HEK293 (cell line): ENCODE data around the gene LRRN2.

ENCODE experiments used
- CTCF ChIA-PET: fragments of 350-600 bp; formaldehyde crosslinking; extraction: SDS; loops from one replicate; lab custom pipeline; 2021; ENCODE audit warnings: antibody characterized with exemption; lab: Yijun Ruan, JAX
- POLR2A ChIA-PET: fragments of 300-600 bp; formaldehyde crosslinking; extraction: SDS; loops from one replicate; lab custom pipeline; 2020; ENCODE audit warnings: antibody characterized with exemption, inconsistent platforms; lab: Yijun Ruan, JAX
- H3K27ac ChIP-seq: fragments of 200-500 bp; sonication (Bioruptor generic); 2 replicates; pipeline ENCODE4 v1.5.1; 2014; ENCODE audit warnings: low read depth, low read length, control low read depth, inconsistent platforms; ENCODE audit errors: extremely low read depth
- H3K36me3 ChIP-seq, 2 experiments: fragments of 200-500 bp in 1 of 2; sonication (Bioruptor generic) in 1 of 2; 1 replicate in 1 of 2; 2 replicates in 1 of 2; pipeline ENCODE4 v1.5.1; 2014 to 2017; ENCODE audit warnings: inconsistent platforms in 2 of 2, low read length in 2 of 2; ENCODE audit not compliant: control insufficient read depth in 2 of 2, insufficient read depth in 1 of 2
- H3K4me1 ChIP-seq: fragments of 200-500 bp; sonication (Bioruptor generic); 2 replicates; pipeline ENCODE4 v1.5.1; 2014; ENCODE audit warnings: mild to moderate bottlenecking, low read length, inconsistent platforms; ENCODE audit not compliant: control insufficient read depth, insufficient read depth
- H3K4me3 ChIP-seq: 2 replicates; pipeline ENCODE4 v1.5.1; 2011; ENCODE audit warnings: low read depth, mild to moderate bottlenecking, control low read depth, low read length, moderate library complexity
- H3K9me3 ChIP-seq: fragments of 200-500 bp; sonication (Bioruptor generic); 2 replicates; pipeline ENCODE4 v1.5.1; 2014; ENCODE audit warnings: low read depth, low read length, inconsistent platforms; ENCODE audit not compliant: control insufficient read depth, insufficient read depth
- FEZF1 ChIP-seq: fragments of 450-650 bp; formaldehyde crosslinking; IDR thresholded peaks from 2 replicates; pipeline ENCODE4 v1.5.1; 2016; ENCODE audit warnings: missing biosample characterization, missing genetic modification characterization
- GFI1B ChIP-seq: fragments of 450-650 bp; formaldehyde crosslinking; IDR thresholded peaks from 2 replicates; pipeline ENCODE4 v1.5.1; 2016; ENCODE audit warnings: missing biosample characterization, missing genetic modification characterization
- YY2 ChIP-seq: fragments of 450-650 bp; formaldehyde crosslinking; IDR thresholded peaks from 2 replicates; pipeline ENCODE4 v1.5.1; 2016; ENCODE audit warnings: missing biosample characterization, missing genetic modification characterization
- ZBTB8A ChIP-seq: fragments of 450-650 bp; formaldehyde crosslinking; IDR thresholded peaks from 2 replicates; pipeline ENCODE4 v1.5.1; 2016; ENCODE audit warnings: missing biosample characterization, missing genetic modification characterization
- ZNF121 ChIP-seq: fragments of 450-650 bp; formaldehyde crosslinking; IDR thresholded peaks from 2 replicates; pipeline ENCODE4 v1.5.1; 2016; ENCODE audit warnings: missing biosample characterization, missing genetic modification characterization
- ZNF132 ChIP-seq: fragments of 450-650 bp; formaldehyde crosslinking; IDR thresholded peaks from 2 replicates; pipeline ENCODE4 v1.5.1; 2017; ENCODE audit warnings: missing biosample characterization, missing genetic modification characterization, borderline replicate concordance
- ZNF2 ChIP-seq: fragments of 450-650 bp; formaldehyde crosslinking; IDR thresholded peaks from 2 replicates; pipeline ENCODE4 v1.5.1; 2016; ENCODE audit warnings: missing biosample characterization, missing genetic modification characterization
- ZNF248 ChIP-seq: fragments of 450-650 bp; formaldehyde crosslinking; IDR thresholded peaks from 2 replicates; pipeline ENCODE4 v1.5.1; 2017; ENCODE audit warnings: missing biosample characterization, missing genetic modification characterization
- ZNF426 ChIP-seq: fragments of 450-650 bp; formaldehyde crosslinking; IDR thresholded peaks from 2 replicates; pipeline ENCODE4 v1.5.1; 2017; ENCODE audit warnings: missing biosample characterization, missing genetic modification characterization, mild to moderate bottlenecking, inconsistent platforms, moderate library complexity
- ZNF580 ChIP-seq: fragments of 450-650 bp; formaldehyde crosslinking; IDR thresholded peaks from 2 replicates; pipeline ENCODE4 v1.5.1; 2016; ENCODE audit warnings: missing biosample characterization, missing genetic modification characterization
- ZNF600 ChIP-seq: fragments of 450-650 bp; formaldehyde crosslinking; IDR thresholded peaks from 2 replicates; pipeline ENCODE4 v1.5.1; 2016; ENCODE audit warnings: missing biosample characterization, missing genetic modification characterization
- ZNF626 ChIP-seq: fragments of 450-650 bp; sonication (Bioruptor Pico); formaldehyde crosslinking; IDR thresholded peaks from 2 replicates; pipeline ENCODE4 v1.5.1; 2018; ENCODE audit warnings: missing biosample characterization, missing genetic modification characterization, inconsistent platforms
- ZNF776 ChIP-seq: fragments of 450-650 bp; formaldehyde crosslinking; IDR thresholded peaks from 2 replicates; pipeline ENCODE4 v1.5.0; 2017; ENCODE audit warnings: missing biosample characterization, missing genetic modification characterization, borderline replicate concordance
- ZSCAN5A ChIP-seq: fragments of 450-650 bp; formaldehyde crosslinking; IDR thresholded peaks from 2 replicates; pipeline ENCODE4 v1.5.1; 2016; ENCODE audit warnings: missing biosample characterization, missing genetic modification characterization
- TF ChIP-seq, protein P1 (sequence below): fragments of 450-650 bp; formaldehyde crosslinking; IDR thresholded peaks from 2 replicates; pipeline ENCODE4 v1.5.1; 2016; ENCODE audit warnings: missing biosample characterization, missing genetic modification characterization
- TF ChIP-seq, protein P2 (sequence below): fragments of 450-650 bp; formaldehyde crosslinking; IDR thresholded peaks from 2 replicates; pipeline ENCODE4 v1.5.1; 2017; ENCODE audit warnings: missing biosample characterization, missing genetic modification characterization
- TF ChIP-seq, protein P3 (sequence below): fragments of 450-650 bp; formaldehyde crosslinking; IDR thresholded peaks from 2 replicates; pipeline ENCODE4 v1.5.1; 2017; ENCODE audit warnings: missing biosample characterization, mild to moderate bottlenecking, missing genetic modification characterization, moderate library complexity
- TF ChIP-seq, protein P4 (sequence below): fragments of 450-650 bp; formaldehyde crosslinking; IDR thresholded peaks from 2 replicates; pipeline ENCODE4; 2016; ENCODE audit warnings: missing biosample characterization, missing genetic modification characterization
- TF ChIP-seq, protein P5 (sequence below): fragments of 450-650 bp; formaldehyde crosslinking; IDR thresholded peaks from 2 replicates; pipeline ENCODE4 v1.5.1; 2016; ENCODE audit warnings: missing biosample characterization, missing genetic modification characterization

The LRRN2 gene

DNA sequence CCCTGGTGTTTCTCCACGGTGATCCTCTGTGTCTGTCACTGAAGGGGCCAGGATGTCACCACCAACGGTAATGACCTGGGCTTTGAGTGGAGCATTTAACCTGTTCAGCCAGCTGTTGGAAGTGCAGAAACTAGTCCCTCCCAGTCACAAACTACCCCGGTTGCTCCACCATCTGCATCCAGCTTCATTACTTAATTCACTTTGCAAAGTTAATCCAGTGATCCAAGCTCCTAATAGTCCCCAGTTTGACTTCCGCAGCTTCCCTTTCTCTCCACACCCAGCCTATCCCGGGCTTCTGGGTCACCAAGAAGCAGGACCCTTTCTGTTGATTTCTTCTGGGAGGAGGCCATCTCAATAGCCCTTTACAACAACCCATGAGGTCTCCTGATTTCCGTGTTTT is 105.9 kb downstream of the LRRN2 start:
- no peak overlapping the region for H3K4me3 ChIP-seq
- H3K9me3 ChIP-seq, result no peaks in the 10 kb centered on the region
- no peaks in the 10 kb centered on the region for H3K36me3 ChIP-seq
- H3K27ac ChIP-seq, result no peak overlapping the region
- ChIA-PET POLR2A (no interaction called here), CTCF (interaction anchor here (0.6 to 2.7 kb wide), 5 partner anchors 168 to 649 kb away, joined by 4 to 18 read pairs (median 5); no protein-coding TSS in a partner anchor)
- TF ChIP-seq ZNF2 (tag by site-specific recombination) (no peak), ZNF626 (no peak)
- TF ChIP-seq, protein P1, sequence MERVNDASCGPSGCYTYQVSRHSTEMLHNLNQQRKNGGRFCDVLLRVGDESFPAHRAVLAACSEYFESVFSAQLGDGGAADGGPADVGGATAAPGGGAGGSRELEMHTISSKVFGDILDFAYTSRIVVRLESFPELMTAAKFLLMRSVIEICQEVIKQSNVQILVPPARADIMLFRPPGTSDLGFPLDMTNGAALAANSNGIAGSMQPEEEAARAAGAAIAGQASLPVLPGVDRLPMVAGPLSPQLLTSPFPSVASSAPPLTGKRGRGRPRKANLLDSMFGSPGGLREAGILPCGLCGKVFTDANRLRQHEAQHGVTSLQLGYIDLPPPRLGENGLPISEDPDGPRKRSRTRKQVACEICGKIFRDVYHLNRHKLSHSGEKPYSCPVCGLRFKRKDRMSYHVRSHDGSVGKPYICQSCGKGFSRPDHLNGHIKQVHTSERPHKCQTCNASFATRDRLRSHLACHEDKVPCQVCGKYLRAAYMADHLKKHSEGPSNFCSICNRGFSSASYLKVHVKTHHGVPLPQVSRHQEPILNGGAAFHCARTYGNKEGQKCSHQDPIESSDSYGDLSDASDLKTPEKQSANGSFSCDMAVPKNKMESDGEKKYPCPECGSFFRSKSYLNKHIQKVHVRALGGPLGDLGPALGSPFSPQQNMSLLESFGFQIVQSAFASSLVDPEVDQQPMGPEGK (tag by site-specific recombination), result no peak
- H3K4me1 ChIP-seq, result no peaks in the 10 kb centered on the region

DNA sequence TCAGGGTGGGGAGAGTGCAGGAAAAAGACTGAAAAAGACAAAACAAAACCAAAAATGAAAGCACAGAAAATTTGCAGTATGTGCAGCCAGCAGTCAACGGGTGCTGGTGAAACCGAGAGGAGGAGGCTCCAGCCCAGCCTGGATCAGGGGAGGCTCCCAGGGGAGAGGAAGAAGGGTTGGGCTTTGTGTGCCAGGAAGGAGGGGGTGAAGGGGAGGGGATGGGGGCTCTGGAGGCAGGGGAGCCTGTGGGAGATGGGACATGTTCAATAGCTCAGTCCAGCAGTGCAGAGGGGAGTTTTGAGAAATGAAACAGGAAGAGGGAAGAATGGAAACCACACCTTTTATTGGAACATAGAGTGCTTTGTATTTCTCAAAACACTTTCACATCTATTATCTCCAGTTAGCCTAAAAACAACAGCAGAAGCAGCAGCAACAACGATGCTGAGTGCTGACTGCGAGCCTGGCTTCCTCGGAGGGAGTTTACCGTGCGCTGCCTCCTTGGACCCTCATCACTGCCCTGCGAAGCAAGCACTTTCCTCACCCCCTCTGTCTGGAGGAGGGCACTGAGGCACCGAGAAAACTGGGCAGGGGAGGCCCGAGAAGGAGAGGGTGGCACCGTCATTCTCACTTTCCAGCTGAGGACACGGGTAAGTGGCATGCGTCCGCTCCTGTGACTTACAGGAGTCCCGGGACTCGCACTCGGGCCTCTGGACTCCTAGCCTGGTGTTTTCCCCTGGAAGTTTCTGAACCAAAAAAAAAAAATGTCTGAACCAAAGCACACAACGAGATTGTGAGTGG is 106.5 kb downstream of the LRRN2 start:
- Histone ChIP-seq H3K27ac (no peak overlapping the region), H3K4me1 (no peaks in the 10 kb centered on the region), H3K9me3 (no peaks in the 10 kb centered on the region), H3K36me3 (no peaks in the 10 kb centered on the region), H3K4me3 (no peak overlapping the region)
- ChIA-PET POLR2A (no interaction called here), CTCF (interaction anchor here (0.6 to 2.7 kb wide), 7 partner anchors 13 to 650 kb away, joined by 3 to 18 read pairs (median 4); no protein-coding TSS in a partner anchor)
- no peak for TF ChIP-seq FEZF1 (tag by site-specific recombination)
- TF ChIP-seq, protein P2, sequence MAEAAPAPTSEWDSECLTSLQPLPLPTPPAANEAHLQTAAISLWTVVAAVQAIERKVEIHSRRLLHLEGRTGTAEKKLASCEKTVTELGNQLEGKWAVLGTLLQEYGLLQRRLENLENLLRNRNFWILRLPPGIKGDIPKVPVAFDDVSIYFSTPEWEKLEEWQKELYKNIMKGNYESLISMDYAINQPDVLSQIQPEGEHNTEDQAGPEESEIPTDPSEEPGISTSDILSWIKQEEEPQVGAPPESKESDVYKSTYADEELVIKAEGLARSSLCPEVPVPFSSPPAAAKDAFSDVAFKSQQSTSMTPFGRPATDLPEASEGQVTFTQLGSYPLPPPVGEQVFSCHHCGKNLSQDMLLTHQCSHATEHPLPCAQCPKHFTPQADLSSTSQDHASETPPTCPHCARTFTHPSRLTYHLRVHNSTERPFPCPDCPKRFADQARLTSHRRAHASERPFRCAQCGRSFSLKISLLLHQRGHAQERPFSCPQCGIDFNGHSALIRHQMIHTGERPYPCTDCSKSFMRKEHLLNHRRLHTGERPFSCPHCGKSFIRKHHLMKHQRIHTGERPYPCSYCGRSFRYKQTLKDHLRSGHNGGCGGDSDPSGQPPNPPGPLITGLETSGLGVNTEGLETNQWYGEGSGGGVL (tag by site-specific recombination), result peak; percentile 38; the same call in 1 of the 2 replicates
- TF ChIP-seq, protein P3, sequence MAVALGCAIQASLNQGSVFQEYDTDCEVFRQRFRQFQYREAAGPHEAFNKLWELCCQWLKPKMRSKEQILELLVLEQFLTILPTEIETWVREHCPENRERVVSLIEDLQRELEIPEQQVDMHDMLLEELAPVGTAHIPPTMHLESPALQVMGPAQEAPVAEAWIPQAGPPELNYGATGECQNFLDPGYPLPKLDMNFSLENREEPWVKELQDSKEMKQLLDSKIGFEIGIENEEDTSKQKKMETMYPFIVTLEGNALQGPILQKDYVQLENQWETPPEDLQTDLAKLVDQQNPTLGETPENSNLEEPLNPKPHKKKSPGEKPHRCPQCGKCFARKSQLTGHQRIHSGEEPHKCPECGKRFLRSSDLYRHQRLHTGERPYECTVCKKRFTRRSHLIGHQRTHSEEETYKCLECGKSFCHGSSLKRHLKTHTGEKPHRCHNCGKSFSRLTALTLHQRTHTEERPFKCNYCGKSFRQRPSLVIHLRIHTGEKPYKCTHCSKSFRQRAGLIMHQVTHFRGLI (tag by site-specific recombination), result peak; percentile 90
- TF ChIP-seq, protein P4, sequence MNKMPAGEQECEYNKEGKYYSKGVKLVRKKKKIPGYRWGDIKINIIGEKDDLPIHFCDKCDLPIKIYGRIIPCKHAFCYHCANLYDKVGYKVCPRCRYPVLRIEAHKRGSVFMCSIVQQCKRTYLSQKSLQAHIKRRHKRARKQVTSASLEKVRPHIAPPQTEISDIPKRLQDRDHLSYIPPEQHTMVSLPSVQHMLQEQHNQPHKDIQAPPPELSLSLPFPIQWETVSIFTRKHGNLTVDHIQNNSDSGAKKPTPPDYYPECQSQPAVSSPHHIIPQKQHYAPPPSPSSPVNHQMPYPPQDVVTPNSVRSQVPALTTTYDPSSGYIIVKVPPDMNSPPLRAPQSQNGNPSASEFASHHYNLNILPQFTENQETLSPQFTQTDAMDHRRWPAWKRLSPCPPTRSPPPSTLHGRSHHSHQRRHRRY (tag by site-specific recombination), result no peak

- Histone ChIP-seq H3K4me1 (no peaks in the 10 kb centered on the region), H3K9me3 (no peaks in the 10 kb centered on the region), H3K4me3 (no peak overlapping the region), H3K27ac (no peak overlapping the region), H3K36me3 (no peaks in the 10 kb centered on the region)
- POLR2A ChIA-PET, result no interaction called here
- CTCF ChIA-PET, result interaction anchor here (0.8 to 2.7 kb wide), 3 partner anchors 169 to 229 kb away, joined by 3 to 6 read pairs (median 5); no protein-coding TSS in a partner anchor
- TF ChIP-seq, protein P5, sequence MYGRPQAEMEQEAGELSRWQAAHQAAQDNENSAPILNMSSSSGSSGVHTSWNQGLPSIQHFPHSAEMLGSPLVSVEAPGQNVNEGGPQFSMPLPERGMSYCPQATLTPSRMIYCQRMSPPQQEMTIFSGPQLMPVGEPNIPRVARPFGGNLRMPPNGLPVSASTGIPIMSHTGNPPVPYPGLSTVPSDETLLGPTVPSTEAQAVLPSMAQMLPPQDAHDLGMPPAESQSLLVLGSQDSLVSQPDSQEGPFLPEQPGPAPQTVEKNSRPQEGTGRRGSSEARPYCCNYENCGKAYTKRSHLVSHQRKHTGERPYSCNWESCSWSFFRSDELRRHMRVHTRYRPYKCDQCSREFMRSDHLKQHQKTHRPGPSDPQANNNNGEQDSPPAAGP, result no peak
- TF ChIP-seq YY2 (tag by site-specific recombination), result no peak
- TF ChIP-seq ZNF426 (tag by site-specific recombination), result no peak
- no peak for TF ChIP-seq ZNF580
- no peak for TF ChIP-seq ZSCAN5A (tag by site-specific recombination)
- TF ChIP-seq ZNF132 (tag by site-specific recombination), result no peak
- TF ChIP-seq GFI1B (tag by site-specific recombination), result no peak
- no peak for TF ChIP-seq ZNF776
- TF ChIP-seq ZNF600, result no peak
- no peak for TF ChIP-seq ZBTB8A (tag by site-specific recombination)
- TF ChIP-seq ZNF121 (tag by site-specific recombination), result no peak
- TF ChIP-seq ZNF248 (tag by site-specific recombination), result no peak
These were observed 107.6 kb downstream of the LRRN2 start for GRCh38 chr1:204577794-204578478.
